K562 treated with DMSO at 1 percent for 12 hours (cell line): ENCODE measurements around the gene AZU1. TPM values are rescaled to one million over a fixed set of nuclear protein-coding genes. Genes with fewer than 3 reads are reported as not detected.

Experiments
- total RNA-seq: library from RNA; unstranded; fragments of 300-600 nt; gene quantifications from 2 replicates; pipeline ENCODE4 v1.2.3, GENCODE V29; 2022; ENCODE audit not compliant: insufficient read depth

The AZU1 gene, protein sequence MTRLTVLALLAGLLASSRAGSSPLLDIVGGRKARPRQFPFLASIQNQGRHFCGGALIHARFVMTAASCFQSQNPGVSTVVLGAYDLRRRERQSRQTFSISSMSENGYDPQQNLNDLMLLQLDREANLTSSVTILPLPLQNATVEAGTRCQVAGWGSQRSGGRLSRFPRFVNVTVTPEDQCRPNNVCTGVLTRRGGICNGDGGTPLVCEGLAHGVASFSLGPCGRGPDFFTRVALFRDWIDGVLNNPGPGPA
- 0.39 and 2.1 TPM in 2 replicates for total RNA-seq

DNA sequence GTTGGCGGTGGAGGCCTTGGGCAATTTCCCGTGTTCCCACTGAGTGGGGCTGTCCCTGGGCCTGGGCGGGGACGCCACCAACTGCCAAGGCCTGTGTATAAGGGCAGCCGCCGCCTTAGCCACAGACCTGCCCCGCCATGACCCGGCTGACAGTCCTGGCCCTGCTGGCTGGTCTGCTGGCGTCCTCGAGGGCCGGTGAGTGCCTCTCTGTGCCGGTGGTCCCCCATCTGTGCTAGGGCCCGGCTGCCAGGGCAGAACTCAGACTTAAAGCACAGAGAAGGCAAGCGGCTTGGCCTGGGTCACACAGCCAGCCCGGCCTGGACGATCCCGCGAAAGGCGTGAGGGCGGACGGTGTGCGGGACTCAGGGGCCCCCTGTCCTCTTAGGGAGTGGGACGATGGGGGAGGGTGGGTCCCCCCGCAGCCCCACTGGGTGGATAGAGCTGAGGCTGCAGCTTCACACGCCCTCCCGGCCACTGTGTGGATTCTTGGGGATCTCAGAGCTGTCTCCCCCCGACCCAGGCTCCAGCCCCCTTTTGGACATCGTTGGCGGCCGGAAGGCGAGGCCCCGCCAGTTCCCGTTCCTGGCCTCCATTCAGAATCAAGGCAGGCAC is at the start of gene AZU1:
Gene AZU1, plus strand, starts transcription at position 128 of the 612 bp plus-strand sequence. Its CDS starts 10 bp downstream, at position 138.

DNA sequence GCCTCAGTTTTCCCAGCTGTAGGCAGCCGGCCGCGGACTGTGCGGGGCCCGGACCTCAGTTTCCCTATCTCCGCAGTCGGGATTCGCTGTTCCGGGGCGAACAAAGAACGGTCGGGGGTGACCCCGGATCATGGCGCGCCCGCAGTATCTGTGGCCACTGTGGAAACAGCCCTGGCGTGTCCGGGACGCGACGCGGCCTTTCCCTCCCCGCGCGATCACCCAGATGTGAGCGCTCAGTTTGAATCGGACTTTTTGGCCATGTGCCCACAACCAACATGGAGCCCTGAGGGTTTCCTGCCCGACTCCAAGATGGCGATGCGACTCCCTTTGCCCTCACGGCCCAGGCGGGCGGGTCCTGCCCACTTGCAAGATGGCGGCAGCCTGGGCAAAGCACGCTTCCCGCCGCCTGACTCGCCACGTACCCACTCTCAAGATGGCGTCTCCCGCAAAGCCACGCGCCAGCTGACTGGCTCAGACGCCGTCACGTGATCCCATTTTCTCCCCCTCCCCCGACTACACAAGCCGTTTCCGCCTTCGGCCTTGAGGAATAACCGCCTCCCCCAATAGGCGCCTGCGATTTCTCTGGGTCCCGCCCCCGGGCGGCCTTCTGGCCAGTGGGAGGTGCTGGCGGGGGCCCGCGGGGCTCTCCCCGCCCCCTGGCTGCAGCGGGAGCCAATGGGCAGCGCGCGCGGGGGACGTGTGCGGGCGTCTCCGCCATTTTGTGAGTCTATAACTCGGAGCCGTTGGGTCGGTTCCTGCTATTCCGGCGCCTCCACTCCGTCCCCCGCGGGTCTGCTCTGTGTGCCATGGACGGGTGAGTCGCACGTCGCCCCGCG is 30.7 kb upstream of the AZU1 start, which contains the start of gene PTBP1:
Gene PTBP1, plus strand, starts transcription at position 761 of the 836 bp plus-strand sequence. Its CDS starts 46 bp downstream, at position 807.

DNA sequence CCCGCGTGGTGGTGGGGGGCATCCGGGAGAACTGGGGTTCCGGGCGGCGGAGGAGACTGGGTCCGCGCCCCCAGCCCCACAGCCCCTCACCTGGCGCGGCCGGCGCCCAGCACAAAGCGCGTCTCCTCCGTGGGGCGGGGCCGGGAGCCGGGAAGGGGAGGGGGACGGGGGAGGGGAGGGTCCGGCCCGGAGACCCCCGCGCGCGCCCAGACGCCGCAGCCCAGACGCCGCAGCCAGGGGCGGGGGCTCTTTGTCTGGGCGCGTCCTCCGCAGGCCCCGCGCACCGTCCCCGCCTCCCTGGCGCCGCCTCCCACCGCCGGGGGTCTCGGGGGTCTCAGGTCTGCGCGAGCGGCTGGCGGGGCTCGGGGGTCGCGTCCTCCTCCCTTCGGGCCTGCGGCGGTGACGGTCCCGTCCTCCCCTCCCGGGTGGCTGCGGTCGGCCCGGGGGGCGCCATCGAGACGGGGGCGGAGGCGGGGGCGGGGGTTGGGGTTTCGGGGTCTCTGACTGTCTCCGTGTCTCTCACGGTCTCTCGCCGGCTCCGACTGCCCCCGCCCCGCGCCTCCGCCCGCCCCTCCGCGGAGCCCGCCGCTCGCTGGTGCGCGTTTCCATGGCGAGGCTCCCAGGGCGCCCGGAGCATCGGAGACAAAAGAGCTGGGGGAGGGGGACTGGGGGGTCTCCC is 5.7 kb upstream of the AZU1 start, which contains the start of gene PLPPR3:
Gene PLPPR3, minus strand, starts transcription at position 131 of the 679 bp plus-strand sequence. CDS start 396 bp downstream, outside the sequence.

DNA sequence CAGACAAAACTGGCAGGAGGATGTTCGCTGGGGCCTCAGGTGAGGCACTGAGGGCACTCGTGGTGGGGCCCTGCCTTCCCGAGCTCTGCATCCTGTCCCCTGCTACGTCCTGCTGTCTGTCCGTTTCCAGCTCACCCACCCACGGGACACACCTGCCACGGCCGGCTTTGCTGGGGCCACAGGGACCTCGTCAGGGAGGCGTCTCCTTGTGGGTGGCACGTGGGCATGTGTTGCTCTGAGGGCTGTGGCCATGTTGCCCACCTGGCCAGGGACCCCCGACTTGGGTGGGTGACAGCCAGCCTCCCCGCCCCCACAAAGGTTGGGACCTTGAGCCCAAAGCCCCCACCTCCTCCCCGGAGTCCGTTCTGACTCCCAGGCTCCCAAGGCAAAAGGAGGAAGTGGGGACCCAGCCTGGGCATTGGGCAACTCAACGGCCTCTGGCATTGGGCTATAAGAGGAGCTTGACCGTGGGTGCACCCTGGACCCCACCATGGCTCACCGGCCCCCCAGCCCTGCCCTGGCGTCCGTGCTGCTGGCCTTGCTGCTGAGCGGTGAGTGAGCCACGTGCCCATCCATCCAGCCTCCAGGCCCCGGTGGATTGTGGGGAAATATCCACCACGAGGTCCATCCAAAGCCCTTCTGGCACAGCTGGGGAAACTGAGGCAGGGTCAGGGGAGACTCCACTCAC is 13.0 kb downstream of the AZU1 start, which contains the start of gene PRTN3:
Gene PRTN3, plus strand, starts transcription at position 481 of the 688 bp plus-strand sequence. Its CDS starts 10 bp downstream, at position 491.

GRCh38 chr19:852136-853013 is 24.7 kb downstream of the AZU1 start, which contains the start of gene ELANE:
Gene ELANE (plus strand): TSS chr19:852303. CDS start chr19:852329, 26 bp downstream.

GRCh38 chr19:858868-859843 is 31.5 kb downstream of the AZU1 start, which contains the start of gene CFD:
Gene CFD (plus strand): TSS chr19:859664. CDS start chr19:859690, 26 bp downstream.

Other genes with a start within 250 kb of the AZU1 start
- gene HCN2, start 238.0 kb upstream of the AZU1 start, total RNA-seq, result 3.5 and 4.7 TPM in 2 replicates
- gene POLRMT, start 194.3 kb upstream of the AZU1 start, total RNA-seq, result 86.8 and 92.3 TPM in 2 replicates
- gene FGF22, start 188.0 kb upstream of the AZU1 start, total RNA-seq, result 0.58 and 0.74 TPM in 2 replicates
- 77.4 and 85.9 TPM in 2 replicates for gene RNF126, start 164.6 kb upstream of the AZU1 start, total RNA-seq
- gene FSTL3, start 151.4 kb upstream of the AZU1 start, total RNA-seq, result 5.5 and 11.6 TPM in 2 replicates
- 26.1 and 36.0 TPM in 2 replicates for gene PRSS57, start 132.4 kb upstream of the AZU1 start, total RNA-seq
- 11.5 and 13.7 TPM in 2 replicates for gene PALM, start 118.9 kb upstream of the AZU1 start, total RNA-seq
- 0.38 TPM in 1 of 2 replicates, not detected in the other for gene MISP, start 76.7 kb upstream of the AZU1 start, total RNA-seq
- 169 and 333 TPM in 2 replicates for gene PTBP1, start 30.4 kb upstream of the AZU1 start, total RNA-seq
- 24.0 and 30.0 TPM in 2 replicates for gene PLPPR3, start 5.9 kb upstream of the AZU1 start, total RNA-seq
- not detected in 2 replicates for gene PRTN3, start 13.2 kb downstream of the AZU1 start, total RNA-seq
- gene ELANE, start 24.5 kb downstream of the AZU1 start, total RNA-seq, result not detected in 2 replicates
- gene CFD, start 31.8 kb downstream of the AZU1 start, total RNA-seq, result 28.7 and 52.0 TPM in 2 replicates
- 32.2 and 39.5 TPM in 2 replicates for gene MED16, start 65.3 kb downstream of the AZU1 start, total RNA-seq
- gene RNU6-9, start 65.6 kb downstream of the AZU1 start, total RNA-seq, result not detected in 2 replicates
- 136 and 158 TPM in 2 replicates for gene R3HDM4, start 85.4 kb downstream of the AZU1 start, total RNA-seq
- 2.2 and 4.1 TPM in 2 replicates for gene KISS1R, start 89.5 kb downstream of the AZU1 start, total RNA-seq
- 36.2 and 75.8 TPM in 2 replicates for gene ARID3A, start 98.2 kb downstream of the AZU1 start, total RNA-seq
- 49.7 and 59.6 TPM in 2 replicates for gene WDR18, start 156.5 kb downstream of the AZU1 start, total RNA-seq
- 0.59 TPM in 1 of 2 replicates, not detected in the other for gene GRIN3B, start 172.6 kb downstream of the AZU1 start, total RNA-seq
- 149 and 231 TPM in 2 replicates for gene TMEM259, start 193.3 kb downstream of the AZU1 start, total RNA-seq
- not detected in 2 replicates for gene RNU6-2, start 193.7 kb downstream of the AZU1 start, total RNA-seq
- gene CNN2, start 198.8 kb downstream of the AZU1 start, total RNA-seq, result 72.3 and 126 TPM in 2 replicates
- 33.8 and 70.2 TPM in 2 replicates for gene ABCA7, start 212.3 kb downstream of the AZU1 start, total RNA-seq
- 12.9 and 15.4 TPM in 2 replicates for gene ARHGAP45, start 239.3 kb downstream of the AZU1 start, total RNA-seq